RWPE1 (cell line): ENCODE measurements around the gene APOC3.

Experiments
- CTCF ChIA-PET: fragments of 350-600 bp; sonication (Branson Sonifier 250); formaldehyde crosslinking; extraction: SDS; loops from one replicate; lab custom pipeline; 2021; lab: Yijun Ruan, JAX
- POLR2A ChIA-PET: fragments of 400-600 bp; formaldehyde crosslinking; extraction: SDS; loops from one replicate; lab custom pipeline; 2020; ENCODE audit warnings: antibody characterized with exemption; ENCODE audit not compliant: low non-redundant PET; lab: Yijun Ruan, JAX
- DNase-seq: peaks from one replicate; pipeline ENCODE4 v3.0.0; 2012; ENCODE audit warnings: low spot score
- H3K27ac ChIP-seq: fragments of 450-650 bp; 2 replicates; pipeline ENCODE4 v1.5.1; 2017
- CTCF ChIP-seq: fragments of 450-650 bp; conservative IDR thresholded peaks from 2 replicates; pipeline ENCODE4 v1.5.1; 2017; ENCODE audit warnings: low read depth, mild to moderate bottlenecking

APOC3 gene

GRCh38 chr11:116792144-116792868, 37.4 kb upstream of the APOC3 start:
- no peak for DNase-seq
- no peak overlapping the region for H3K27ac ChIP-seq
- POLR2A ChIA-PET, result no interaction called here
- no peak for TF ChIP-seq CTCF
- CTCF ChIA-PET, result interaction anchor here (0.7 kb wide), 2 partner anchors 63 to 407 kb away, joined by 3 to 4 read pairs; no protein-coding TSS in a partner anchor

- no peak overlapping the region for H3K27ac ChIP-seq
- peak; percentile 64 for DNase-seq
- CTCF ChIA-PET, result interaction anchor here (0.6 to 0.8 kb wide), 5 partner anchors 37 to 822 kb away, joined by 3 to 4 read pairs (median 3); partner anchors contain the start of gene APOC3
- TF ChIP-seq CTCF, result no peak
- POLR2A ChIA-PET, result no interaction called here
Observed at GRCh38 chr11:116792869-116793771, 36.6 kb upstream of the APOC3 start.

- POLR2A ChIA-PET, result no interaction called here
- no peak for DNase-seq
- H3K27ac ChIP-seq, result no peak overlapping the region
- CTCF ChIA-PET, result interaction anchor here (0.6 to 0.8 kb wide), 4 partner anchors 36 to 821 kb away, joined by 3 read pairs; partner anchors contain the start of gene APOC3
- no peak for TF ChIP-seq CTCF
Observed at GRCh38 chr11:116793772-116794097, 36.0 kb upstream of the APOC3 start.

GRCh38 chr11:116794851-116795250, 34.9 kb upstream of the APOC3 start:
- POLR2A ChIA-PET, result no interaction called here
- CTCF ChIA-PET, result interaction anchor here (0.6 kb wide), 1 partner anchor 333 kb away, joined by 6 read pairs; no protein-coding TSS in a partner anchor
- no peak overlapping the region for H3K27ac ChIP-seq
- no peak for TF ChIP-seq CTCF
- DNase-seq, result no peak

GRCh38 chr11:116796548-116796947, 33.2 kb upstream of the APOC3 start:
- ChIA-PET CTCF (interaction anchor here (0.6 kb wide), 1 partner anchor 313 kb away, joined by 3 read pairs; no protein-coding TSS in a partner anchor), POLR2A (no interaction called here)
- no peak overlapping the region for H3K27ac ChIP-seq
- TF ChIP-seq CTCF, result no peak
- no peak for DNase-seq

GRCh38 chr11:116797816-116798215, 31.9 kb upstream of the APOC3 start:
- no peak for TF ChIP-seq CTCF
- no peak overlapping the region for H3K27ac ChIP-seq
- CTCF ChIA-PET, result no interaction called here
- POLR2A ChIA-PET, result no interaction called here
- DNase-seq, result no peak
